Measurements from ENCODE around the gene ASB8.
"Not testable (repeated sequence)": the region's sequence is repeated elsewhere in the genome, so short reads cannot be mapped to it uniquely, and the experiment has no call there.

The ASB8 gene

GRCh38 chr12:48121522-48121921 is 35.8 kb downstream of the ASB8 start:
- no peak for DNase-seq (ENCODE audit: low read depth, low spot score)
- no peak overlapping the region for H3K4me3 ChIP-seq (ENCODE audit: low read depth, low read length)
- no peak for TF ChIP-seq CTCF (IDR thresholded peaks at IDR 0.05; ENCODE audit: low read depth, low read length)
- in situ Hi-C loops (cut with HindIII; ENCODE audit: low sequenced_read_pairs): no loop called here

GRCh38 chr12:48119834-48120195 is 37.5 kb downstream of the ASB8 start:
- H3K4me3 ChIP-seq (ENCODE audit: low read depth, low read length): peak overlapping the region; percentile 90
- no peak for DNase-seq (ENCODE audit: low read depth, low spot score)
- TF ChIP-seq CTCF (IDR thresholded peaks at IDR 0.05; ENCODE audit: low read depth, low read length): no peak
- in situ Hi-C loops (cut with HindIII; ENCODE audit: low sequenced_read_pairs): no loop called here

DNA sequence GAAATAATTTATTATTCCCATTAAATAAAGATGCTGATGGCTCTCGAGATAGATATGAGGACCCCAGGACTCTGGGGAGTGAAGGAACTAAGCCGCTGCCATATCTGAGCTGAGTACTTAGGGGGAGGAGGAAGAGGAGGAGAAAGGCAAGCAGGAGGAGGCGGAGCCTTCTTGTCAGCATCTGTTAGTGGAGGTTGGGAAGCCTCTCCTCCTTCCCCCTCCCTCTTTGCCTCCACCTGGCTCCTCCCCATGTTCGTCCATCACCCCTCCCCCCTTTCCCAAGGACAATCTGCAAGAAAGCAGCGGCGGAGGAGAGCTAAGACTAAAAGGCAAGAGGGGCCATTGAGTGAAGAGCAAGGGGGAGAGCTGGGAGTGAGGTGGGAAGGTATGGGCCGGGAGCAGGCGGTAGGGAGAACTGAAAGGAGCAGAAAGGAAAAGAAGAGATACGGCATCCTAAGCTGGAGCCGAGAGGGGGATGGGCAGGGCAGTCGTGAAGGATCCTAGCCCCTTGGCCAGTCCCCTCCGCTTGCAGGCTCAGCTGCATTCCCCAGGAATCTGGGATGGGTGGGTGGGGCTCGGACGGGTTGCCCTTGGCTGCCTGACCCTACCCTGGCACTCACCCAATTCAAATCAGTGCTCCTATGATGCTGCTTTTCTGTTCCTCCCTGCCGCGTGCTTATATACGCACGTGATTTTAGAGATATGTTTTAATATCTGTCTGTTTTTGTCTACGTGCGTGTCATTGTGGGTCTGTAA is 38.1 kb downstream of the ASB8 start, which contains the start of gene PFKM:
TSS of gene PFKM (plus strand) at position 287 of the 756 bp plus-strand sequence. CDS start 3,411 bp downstream, outside the sequence.
- DNase-seq (ENCODE audit: low read depth, low spot score): peak; percentile 92
- TF ChIP-seq CTCF (IDR thresholded peaks at IDR 0.05; ENCODE audit: low read depth, low read length): no peak
- peak within 1 kb of the TSS; percentile 90 for H3K4me3 ChIP-seq (ENCODE audit: low read depth, low read length)
- in situ Hi-C loops (cut with HindIII; ENCODE audit: low sequenced_read_pairs): no loop called here

DNA sequence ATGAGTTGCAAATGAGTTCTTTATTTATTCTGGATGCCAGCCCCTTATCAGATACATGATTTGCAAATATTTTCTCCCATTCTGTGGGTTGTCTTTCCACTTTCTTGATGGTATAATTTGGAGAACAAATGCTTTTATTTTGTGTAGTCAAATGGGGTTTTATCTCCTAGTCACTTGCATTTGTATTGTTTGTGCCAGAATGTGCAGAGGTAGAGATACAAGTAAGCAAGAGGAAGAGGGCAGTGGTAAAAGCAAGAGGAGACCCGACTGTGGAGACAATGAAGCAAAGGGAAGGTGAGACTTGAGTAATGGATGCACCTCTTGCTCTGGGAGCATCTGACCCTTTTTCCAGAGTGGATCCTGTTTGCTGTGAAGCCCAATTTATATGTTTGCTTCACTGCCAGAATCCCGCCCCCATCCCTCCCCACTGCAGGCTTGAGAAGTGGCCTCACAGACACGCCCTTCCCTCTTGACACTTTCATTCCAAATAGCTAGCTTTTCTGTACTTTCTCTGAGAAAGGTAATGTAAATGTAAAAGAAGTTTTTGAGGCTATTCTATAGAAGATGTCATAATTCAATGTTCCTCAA is 38.9 kb downstream of the ASB8 start:
- in situ Hi-C loops (cut with HindIII; ENCODE audit: low sequenced_read_pairs): no loop called here

GRCh38 chr12:48115957-48116356 is 41.4 kb downstream of the ASB8 start:
- DNase-seq (ENCODE audit: low read depth, low spot score): no peak
- no peak for TF ChIP-seq CTCF (IDR thresholded peaks at IDR 0.05; ENCODE audit: low read depth, low read length)
- no peak overlapping the region for H3K4me3 ChIP-seq (ENCODE audit: low read depth, low read length)
- in situ Hi-C loops (cut with HindIII; ENCODE audit: low sequenced_read_pairs): no loop called here

More for the DNA sequence above, 38.9 kb downstream of the ASB8 start:
- no peak for TF ChIP-seq CTCF (IDR thresholded peaks at IDR 0.05; ENCODE audit: low read depth, low read length)
- DNase-seq (ENCODE audit: low read depth, low spot score): no peak
- H3K4me3 ChIP-seq (ENCODE audit: low read depth, low read length): peak overlapping the region; percentile 90

GRCh38 chr12:48111312-48111693 is 46.0 kb downstream of the ASB8 start:
- in situ Hi-C loops (cut with HindIII; ENCODE audit: low sequenced_read_pairs): not testable (repeated sequence)

GRCh38 chr12:48110691-48111311 is 46.5 kb downstream of the ASB8 start:
- DNase-seq (ENCODE audit: low read depth, low spot score): no peak
- no peak for TF ChIP-seq CTCF (IDR thresholded peaks at IDR 0.05; ENCODE audit: low read depth, low read length)
- no peak overlapping the region for H3K4me3 ChIP-seq (ENCODE audit: low read depth, low read length)
- in situ Hi-C loops (cut with HindIII; ENCODE audit: low sequenced_read_pairs): no loop called here

More at GRCh38 chr12:48111312-48111693, 46.0 kb downstream of the ASB8 start:
- DNase-seq (ENCODE audit: low read depth, low spot score); H3K4me3 ChIP-seq (ENCODE audit: low read depth, low read length): not testable (repeated sequence)
